ENCODE measurements around the gene WNT5B.
A peak's percentile ranks its signal among the peaks of the same experiment; 100 is the strongest.

The WNT5B gene

GRCh38 chr12:1651946-1652345 is 22.9 kb downstream of the WNT5B start:
- DNase-seq (ENCODE audit: low read depth) = no peak

GRCh38 chr12:1655225-1655788 is 26.3 kb downstream of the WNT5B start:
- no peak for DNase-seq (ENCODE audit: low read depth)

- DNase-seq (ENCODE audit: low read depth) = no peak
Measured at GRCh38 chr12:1656902-1657301, 27.9 kb downstream of the WNT5B start.

- DNase-seq (ENCODE audit: low read depth) = no peak
Measured at GRCh38 chr12:1657688-1658087, 28.7 kb downstream of the WNT5B start.

- no peak for DNase-seq (ENCODE audit: low read depth)
Measured at GRCh38 chr12:1660304-1661187, 31.5 kb downstream of the WNT5B start.

GRCh38 chr12:1661553-1662335 is 32.7 kb downstream of the WNT5B start:
- DNase-seq (ENCODE audit: low read depth) = peak; percentile 80

- no peak for DNase-seq (ENCODE audit: low read depth)
Measured at GRCh38 chr12:1662761-1663439, 33.9 kb downstream of the WNT5B start.

- no peak for DNase-seq (ENCODE audit: low read depth)
Measured at GRCh38 chr12:1663440-1664132, 34.6 kb downstream of the WNT5B start.

GRCh38 chr12:1665366-1665765 is 36.3 kb downstream of the WNT5B start:
- no peak for DNase-seq (ENCODE audit: low read depth)

- DNase-seq (ENCODE audit: low read depth) = no peak
Measured at GRCh38 chr12:1666215-1666614, 37.2 kb downstream of the WNT5B start.

GRCh38 chr12:1666685-1667162 is 37.7 kb downstream of the WNT5B start:
- no peak for DNase-seq (ENCODE audit: low read depth)

- DNase-seq (ENCODE audit: low read depth) = peak; percentile 33
Measured at GRCh38 chr12:1668833-1669543, 40.0 kb downstream of the WNT5B start.

GRCh38 chr12:1670358-1671268 is 41.6 kb downstream of the WNT5B start:
- no peak for DNase-seq (ENCODE audit: low read depth)

- no peak for DNase-seq (ENCODE audit: low read depth)
Measured at GRCh38 chr12:1676043-1676442, 47.0 kb downstream of the WNT5B start.

GRCh38 chr12:1680804-1681492 is 51.9 kb downstream of the WNT5B start:
- DNase-seq (ENCODE audit: low read depth) = no peak

GRCh38 chr12:1681493-1681807 is 52.4 kb downstream of the WNT5B start:
- no peak for DNase-seq (ENCODE audit: low read depth)

- DNase-seq (ENCODE audit: low read depth) = no peak
Measured at GRCh38 chr12:1688086-1688710, 59.2 kb downstream of the WNT5B start.

- peak; percentile 96 for DNase-seq (ENCODE audit: low read depth)
Measured at GRCh38 chr12:1690578-1691122, 61.6 kb downstream of the WNT5B start, which contains the start of gene ADIPOR2. Gene ADIPOR2 (plus strand): TSS chr12:1691070. CDS start chr12:1754344, 63,274 bp downstream.

Measured in CMK (cell line).